Panc1 (cell line): ENCODE measurements around the gene EGFLAM. TPM values are rescaled to one million over a fixed set of nuclear protein-coding genes. Genes with fewer than 3 reads are reported as not detected.

Source experiments
- ATAC-seq: fragments of 200-7000 bp; cut with Tn5 transposase; 2 replicates; pipeline ENCODE4 v1.9.1; 2020; ENCODE audit warnings: mild to moderate bottlenecking, moderate library complexity
- BruUV-seq: library from RNA; stranded (reverse); fragments of 400-500 nt; replicated peaks from 2 replicates; lab custom pipeline; 2021; lab: Mats Ljungman, UMichigan
- CTCF ChIA-PET: fragments of 300-600 bp; sonication (Branson Sonifier 250); formaldehyde crosslinking; loops from one replicate; lab custom pipeline; 2022; ENCODE audit warnings: antibody characterized with exemption; lab: Charles Lee
- POLR2A ChIA-PET: fragments of 300-600 bp; sonication (Branson Sonifier 250); formaldehyde crosslinking; loops from one replicate; lab custom pipeline; 2022; ENCODE audit warnings: antibody characterized with exemption; lab: Charles Lee
- DNase-seq: peaks from one replicate; pipeline ENCODE4 v3.0.0-alpha.2; 2010; ENCODE audit warnings: low read depth, low spot score
- H3K27ac ChIP-seq: 2 replicates; pipeline ENCODE4 v1.5.1; 2011; ENCODE audit warnings: mild to moderate bottlenecking, low read length, inconsistent platforms
- H3K27me3 ChIP-seq: fragments of 200-500 bp; sonication (Bioruptor generic); 2 replicates; pipeline ENCODE4 v1.6.0; 2014; ENCODE audit warnings: low read length, inconsistent platforms; ENCODE audit not compliant: control insufficient read depth, insufficient read depth
- H3K36me3 ChIP-seq: fragments of 200-500 bp; sonication (Bioruptor generic); 2 replicates; pipeline ENCODE4 v1.5.1; 2014; ENCODE audit warnings: inconsistent platforms, mild to moderate bottlenecking, low read length, moderate library complexity; ENCODE audit not compliant: control insufficient read depth, insufficient read depth
- H3K4me1 ChIP-seq: 2 replicates; pipeline ENCODE4 v1.5.1; 2011; ENCODE audit warnings: inconsistent platforms, mild to moderate bottlenecking, low read length, moderate library complexity; ENCODE audit not compliant: control insufficient read depth, insufficient read depth
- H3K4me3 ChIP-seq, 2 experiments: 2 replicates each; pipeline ENCODE4 v1.5.1; 2011 to 2012; ENCODE audit warnings: low read depth in 2 of 2, low read length in 2 of 2, mild to moderate bottlenecking in 2 of 2, inconsistent platforms in 1 of 2, moderate library complexity in 1 of 2
- H3K9me3 ChIP-seq: fragments of 200-500 bp; sonication (Bioruptor generic); 2 replicates; pipeline ENCODE4 v1.5.1; 2014; ENCODE audit warnings: low read depth, mild to moderate bottlenecking, inconsistent platforms, low read length, moderate library complexity; ENCODE audit not compliant: control insufficient read depth, insufficient read depth
- CTCF ChIP-seq: fragments of 450-650 bp; IDR thresholded peaks from 2 replicates; pipeline ENCODE4 v1.5.1; 2017; ENCODE audit warnings: mild to moderate bottlenecking
- POLR2AphosphoS5 ChIP-seq: IDR thresholded peaks from 2 replicates; pipeline ENCODE4 v1.6.1; 2012; ENCODE audit warnings: mild to moderate bottlenecking, low read depth, low read length, moderate library complexity
- REST ChIP-seq, 2 experiments: IDR thresholded peaks; 2 replicates each; pipeline ENCODE4 v1.6.1; 2011 to 2012; ENCODE audit warnings: low read depth in 2 of 2, control low read depth in 1 of 2, low read length in 1 of 2, mild to moderate bottlenecking in 1 of 2, moderate library complexity in 1 of 2; ENCODE audit not compliant: insufficient read depth in 1 of 2
- SIN3A ChIP-seq: IDR thresholded peaks from 2 replicates; pipeline ENCODE4 v1.6.1; 2012; ENCODE audit warnings: low read depth, mild to moderate bottlenecking, low read length, moderate library complexity, borderline replicate concordance; ENCODE audit not compliant: insufficient read depth
- TCF7L2 ChIP-seq: IDR thresholded peaks from 2 replicates; pipeline ENCODE4 v1.6.1; 2011; ENCODE audit warnings: mild to moderate bottlenecking, low read depth, low read length, inconsistent platforms
- in situ Hi-C: cut with HindIII; loops from 2 replicates; pipeline ENCODE4 v1.10.0; 2016; ENCODE audit warnings: low sequenced_read_pairs, low pct_unique_long_range_greater_than_20kb
- intact Hi-C: fragments of 100-400 bp; cut with micrococcal nuclease; formaldehyde crosslinking; loops from one replicate; pipeline ENCODE4 v1.10.0; 2022; ENCODE audit not compliant: unreplicated experiment
- total RNA-seq: library from RNA; stranded (reverse); gene quantifications from one replicate; pipeline ENCODE4 v1.2.1, GENCODE V29; 2021; ENCODE audit not compliant: unreplicated experiment

The EGFLAM gene
- total RNA-seq, 1 experiment from 2014 or later, result 14.8 TPM

GRCh38 chr5:38286002-38286401 is 27.6 kb downstream of the EGFLAM start:
- POLR2A ChIA-PET, result no interaction called here
- no peak overlapping the region for H3K27ac ChIP-seq
- in situ Hi-C loops, result no loop called here
- BruUV-seq, result no TSS peak
- ATAC-seq (no peak), DNase-seq (no peak)
- no peak overlapping the region for H3K4me3 ChIP-seq
- no peaks in the 10 kb centered on the region; the same call in 1 of the 2 replicates for H3K4me1 ChIP-seq
- H3K36me3 ChIP-seq, result no peaks in the 10 kb centered on the region
- CTCF ChIA-PET, result no interaction called here
- no peaks in the 10 kb centered on the region for H3K9me3 ChIP-seq
- intact Hi-C loops, result no loop called here
- TF ChIP-seq POLR2AphosphoS5, result no peak
- TF ChIP-seq TCF7L2, result no peak
- TF ChIP-seq CTCF, result no peak
- no peak for TF ChIP-seq REST (IDR thresholded peaks at IDR 0.05; ENCODE audit: insufficient read depth in 1 of 2, low read depth in 2 of 2, low read length in 1 of 2)
- no peak for TF ChIP-seq SIN3A
- peaks cover 5% of the 10 kb centered on the region; the same call in 1 of the 2 replicates for H3K27me3 ChIP-seq

- TF ChIP-seq CTCF (no peak), SIN3A (no peak), POLR2AphosphoS5 (no peak), TCF7L2 (no peak), REST (IDR thresholded peaks at IDR 0.05; ENCODE audit: insufficient read depth in 1 of 2, low read depth in 2 of 2, low read length in 1 of 2) (no peak)
- no peaks in the 10 kb centered on the region for H3K36me3 ChIP-seq
- POLR2A ChIA-PET, result no interaction called here
- no peak for DNase-seq
- intact Hi-C loops (no loop called here), in situ Hi-C loops (no loop called here)
- H3K27ac ChIP-seq, result no peak overlapping the region
- H3K9me3 ChIP-seq, result no peaks in the 10 kb centered on the region
- H3K4me1 ChIP-seq, result no peaks in the 10 kb centered on the region; the same call in 1 of the 2 replicates
- H3K4me3 ChIP-seq, result no peak overlapping the region
- CTCF ChIA-PET, result no interaction called here
- no peak for ATAC-seq
- BruUV-seq, result no TSS peak
- peaks cover 9% of the 10 kb centered on the region for H3K27me3 ChIP-seq
Observed at GRCh38 chr5:38287124-38287523, 28.8 kb downstream of the EGFLAM start.
